GM18867 (cell line): ENCODE data around the gene ZRSR2.
A peak's percentile ranks its signal among the peaks of the same experiment; 100 is the strongest.
"Not testable (repeated sequence)": the region's sequence is repeated elsewhere in the genome, so short reads cannot be mapped to it uniquely, and the experiment has no call there.

Source experiments
- ATAC-seq: cut with Tn5 transposase; IDR thresholded peaks from one replicate; pipeline ENCODE4 v1.9.1; 2021; ENCODE audit warnings: mild to moderate bottlenecking, moderate library complexity; ENCODE audit not compliant: unreplicated experiment

Gene ZRSR2

GRCh38 chrX:15789979-15790768 lies at the start of gene ZRSR2:
Gene ZRSR2 (plus strand): TSS chrX:15790484. CDS start chrX:15790496, 12 bp downstream.
- peak; percentile 94 for ATAC-seq

DNA sequence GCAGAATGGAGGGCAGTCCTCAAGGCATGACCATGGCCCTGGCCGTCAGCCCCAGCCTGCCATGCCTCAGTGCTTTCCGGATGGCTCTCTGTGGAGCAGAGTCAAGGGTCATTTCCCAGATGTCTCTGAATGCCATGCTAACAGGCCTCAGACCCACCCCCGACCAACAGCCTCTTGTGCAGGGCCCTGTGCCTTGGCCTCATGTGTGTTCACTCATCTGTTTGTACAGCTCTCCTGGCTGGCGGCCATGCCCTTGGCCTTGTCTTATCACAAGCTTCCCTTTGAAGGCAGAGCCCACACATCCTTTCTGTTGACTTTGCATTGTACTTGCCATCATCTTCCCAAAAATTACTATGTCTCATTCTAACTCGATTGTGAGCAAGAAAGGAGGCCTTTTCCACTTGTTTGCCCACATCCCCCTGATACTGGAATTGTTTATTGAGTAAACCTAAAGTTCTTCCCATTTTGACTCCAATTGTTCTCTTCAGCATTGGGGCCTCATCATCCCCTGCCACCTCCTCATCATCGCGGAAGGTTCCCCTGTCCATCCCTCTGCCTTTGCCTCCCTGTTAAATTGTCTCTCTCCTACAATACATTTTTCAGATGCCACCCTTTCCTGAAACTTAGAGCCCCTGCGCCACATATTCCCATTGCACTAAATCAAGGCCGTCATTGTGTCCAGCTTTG lies 46.0 kb upstream of the ZRSR2 start:
- ATAC-seq: no peak

DNA sequence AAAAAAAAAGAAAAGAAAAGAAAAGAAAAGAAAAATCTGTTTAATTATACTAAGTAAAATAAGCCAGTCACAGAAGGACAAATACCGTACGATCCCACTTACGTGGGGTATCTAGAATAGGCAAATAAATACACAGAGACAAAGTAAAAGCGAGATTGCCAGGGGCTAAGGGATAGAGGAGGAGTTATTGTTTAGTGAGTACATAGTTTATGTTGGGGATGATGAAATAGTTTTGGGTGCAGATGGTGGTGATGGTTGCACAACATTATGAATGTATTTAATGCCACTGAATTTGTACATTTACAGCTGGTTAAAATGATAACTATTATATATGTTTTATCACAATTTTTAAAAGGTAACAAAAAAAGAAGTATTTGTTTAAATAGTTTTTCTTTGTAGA lies 45.1 kb upstream of the ZRSR2 start:
- ATAC-seq: no peak

- ATAC-seq: not testable (repeated sequence)
These were observed 43.6 kb upstream of the ZRSR2 start for GRCh38 chrX:15746651-15747050.

DNA sequence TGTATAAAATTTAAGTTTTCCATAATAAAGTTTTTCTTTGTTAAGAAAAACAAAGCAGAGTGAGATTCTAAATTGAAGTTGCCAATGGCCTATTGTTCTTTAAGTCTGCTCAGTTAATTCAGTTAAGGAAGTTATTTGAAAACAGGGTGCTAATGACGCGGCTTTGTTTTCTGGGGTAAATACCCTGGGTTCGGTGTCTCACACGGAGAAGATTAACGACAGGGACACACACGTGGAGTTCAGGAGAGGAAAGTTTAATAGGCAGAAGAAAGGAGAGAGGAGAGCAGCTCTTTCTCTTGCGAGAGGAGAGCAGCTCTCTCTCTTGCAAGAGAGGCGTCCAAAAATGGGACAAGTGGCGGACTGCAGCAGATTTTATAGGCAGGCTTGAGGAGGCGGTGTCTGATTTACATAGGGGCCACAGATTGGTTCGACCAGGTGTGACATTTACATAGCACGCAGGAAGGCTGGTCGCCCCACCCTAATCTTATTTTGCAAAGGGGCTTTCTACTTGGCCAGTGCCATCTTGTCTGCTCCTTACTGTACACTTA lies 42.6 kb upstream of the ZRSR2 start:
- ATAC-seq: no peak

GRCh38 chrX:15748841-15749240 lies 41.4 kb upstream of the ZRSR2 start:
- ATAC-seq: no peak

DNA sequence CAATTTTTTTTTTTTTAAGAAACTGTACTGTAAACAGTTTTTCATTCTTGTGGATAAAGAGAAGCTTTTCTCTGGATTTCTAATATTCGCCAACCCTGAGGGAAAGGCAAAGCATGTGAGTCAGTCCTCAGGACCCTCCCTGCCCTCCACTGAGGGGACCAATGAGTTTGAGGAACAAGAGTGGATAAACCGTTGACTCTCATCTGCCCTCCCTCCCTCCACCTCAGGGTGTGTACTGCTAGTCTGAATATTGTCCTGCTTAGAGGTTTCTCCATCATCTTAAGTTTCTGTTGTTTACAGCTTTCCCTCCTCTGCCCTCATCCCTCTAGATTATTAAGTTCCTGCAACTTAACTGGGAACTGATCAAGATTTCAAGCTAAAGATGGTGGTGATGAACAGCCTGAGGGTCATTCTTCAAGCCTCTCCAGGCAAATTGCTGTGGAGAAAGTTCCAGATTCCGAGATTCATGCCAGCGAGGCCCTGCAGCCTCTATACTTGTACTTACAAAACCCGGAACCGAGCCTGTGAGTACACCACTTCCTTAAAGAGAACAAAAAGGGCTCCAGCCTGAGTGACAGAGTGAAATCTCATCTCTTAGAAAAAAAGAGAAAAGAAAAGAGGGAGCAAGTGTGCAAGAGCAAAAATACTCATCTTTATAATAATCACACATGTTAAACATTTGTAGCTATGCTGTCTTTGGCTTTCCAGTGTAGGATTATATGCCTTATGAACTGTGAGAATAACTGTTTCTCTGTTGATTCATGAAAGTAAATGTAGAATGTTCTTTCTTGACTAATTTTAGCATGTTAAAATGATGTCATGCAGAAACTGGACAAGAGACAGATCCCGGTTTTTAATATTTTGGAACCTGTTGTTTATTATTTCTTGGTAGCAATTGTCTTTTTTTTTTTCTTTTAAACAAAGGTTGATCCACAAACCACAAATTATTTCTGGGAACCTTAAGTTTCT lies 40.4 kb upstream of the ZRSR2 start:
- ATAC-seq: peak; percentile 59

DNA sequence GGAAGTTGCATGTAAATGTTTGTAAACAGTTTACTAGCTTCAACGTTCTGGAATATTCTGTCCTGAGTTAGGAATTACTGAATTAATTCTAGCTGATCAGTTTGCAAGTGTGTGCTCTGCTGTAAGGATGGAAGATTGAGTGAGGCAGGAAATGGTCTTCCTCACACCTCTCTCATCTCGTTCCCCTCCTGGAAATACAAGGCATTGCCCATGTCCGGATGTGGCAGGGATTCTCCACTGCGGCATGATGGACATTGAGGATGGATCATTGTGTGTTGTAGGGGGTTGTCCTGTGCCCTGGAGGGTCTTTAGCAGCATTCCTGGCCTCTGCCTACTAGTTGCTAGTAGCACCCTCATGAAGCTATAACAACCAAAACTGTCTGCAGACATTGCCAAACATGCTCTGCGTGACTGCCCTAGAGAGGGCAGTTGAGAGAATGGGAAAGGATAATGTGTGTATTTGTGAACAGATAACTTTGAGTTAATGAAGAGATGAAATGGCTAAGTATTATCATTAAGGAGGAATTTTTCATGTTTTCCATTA lies 39.6 kb upstream of the ZRSR2 start:
- ATAC-seq: no peak

DNA sequence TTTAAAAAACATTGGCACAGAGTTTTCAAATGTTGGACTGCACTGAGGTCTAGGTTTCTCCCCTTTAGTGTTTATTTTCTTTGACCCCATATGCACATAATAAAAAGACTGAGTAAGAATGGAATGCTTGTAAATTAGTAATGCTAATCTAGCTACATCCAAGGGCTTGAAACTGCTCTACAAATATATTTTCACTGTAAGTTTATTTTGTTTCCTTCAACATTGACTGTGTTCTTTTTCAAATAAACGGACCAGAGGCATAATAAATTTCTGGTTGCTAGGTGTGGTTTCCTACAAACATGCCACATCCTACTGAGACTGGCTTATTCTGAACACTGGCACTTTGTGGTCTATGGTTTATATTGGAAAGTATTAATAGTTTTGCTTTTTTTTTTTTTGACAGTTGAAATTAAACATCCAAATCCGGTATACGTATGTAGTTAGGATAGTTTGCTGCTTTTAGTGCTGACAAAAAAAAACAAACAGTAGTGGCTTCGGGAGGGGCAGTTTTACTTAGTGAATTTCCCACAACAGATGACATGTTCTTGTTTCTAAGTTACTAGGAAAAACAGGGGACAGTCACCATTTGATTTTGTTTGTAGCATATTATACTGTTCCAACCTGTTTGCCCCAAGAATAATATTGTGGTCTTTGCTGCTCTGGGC lies 39.0 kb upstream of the ZRSR2 start:
- no peak for ATAC-seq

GRCh38 chrX:15755091-15755490 lies 35.2 kb upstream of the ZRSR2 start:
- no peak for ATAC-seq

- no peak for ATAC-seq
These were observed 32.1 kb upstream of the ZRSR2 start for GRCh38 chrX:15758140-15758539.

DNA sequence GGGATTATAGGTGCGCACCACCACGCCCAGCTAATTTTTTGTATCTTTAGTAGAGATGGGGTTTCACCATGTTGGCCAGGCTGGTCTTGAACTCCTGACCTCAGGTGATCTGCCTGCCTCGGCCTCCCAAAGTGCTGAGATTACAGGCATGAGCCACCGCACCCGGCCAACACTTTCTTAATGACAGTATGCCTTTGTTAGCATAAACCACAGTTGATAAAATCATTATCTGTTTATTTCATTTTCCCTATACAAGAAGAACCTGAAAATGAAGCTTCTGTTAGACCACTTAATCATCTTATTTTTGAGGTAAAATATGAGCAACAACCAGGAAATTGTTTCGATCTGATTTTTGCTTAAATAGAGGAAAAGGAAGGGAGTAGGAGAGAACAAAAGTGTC lies 30.4 kb upstream of the ZRSR2 start:
- ATAC-seq: not testable (repeated sequence)

DNA sequence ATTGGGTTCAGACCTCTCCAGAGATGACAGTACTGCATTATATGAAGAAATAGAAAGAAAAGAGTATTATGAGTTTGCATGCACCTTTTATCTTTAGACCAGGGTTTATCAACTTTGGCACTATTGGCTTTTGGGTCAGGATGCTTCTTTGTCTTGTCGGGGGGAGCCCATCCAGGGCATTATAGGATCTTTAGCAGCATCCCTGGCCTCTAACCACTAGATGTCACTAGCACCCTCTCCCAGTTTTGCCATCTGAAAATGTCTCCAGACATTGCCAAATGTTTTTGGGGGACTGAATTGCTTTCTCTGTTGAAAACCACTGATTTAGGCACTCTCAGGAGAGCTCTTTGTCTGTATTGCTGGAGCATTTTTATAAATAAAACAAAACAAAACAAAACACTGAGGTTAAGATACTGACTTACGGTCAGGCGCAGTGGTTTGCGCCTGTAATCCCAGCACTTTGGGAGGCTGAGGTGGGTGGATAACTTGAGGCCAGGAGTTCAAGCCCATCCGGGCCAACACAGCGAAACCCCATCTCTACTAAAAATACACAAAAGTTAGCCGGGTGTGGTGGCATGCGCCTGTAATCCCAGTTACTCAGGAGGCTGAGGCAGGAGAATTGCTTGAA lies 28.6 kb upstream of the ZRSR2 start:
- ATAC-seq: peak; percentile 66

DNA sequence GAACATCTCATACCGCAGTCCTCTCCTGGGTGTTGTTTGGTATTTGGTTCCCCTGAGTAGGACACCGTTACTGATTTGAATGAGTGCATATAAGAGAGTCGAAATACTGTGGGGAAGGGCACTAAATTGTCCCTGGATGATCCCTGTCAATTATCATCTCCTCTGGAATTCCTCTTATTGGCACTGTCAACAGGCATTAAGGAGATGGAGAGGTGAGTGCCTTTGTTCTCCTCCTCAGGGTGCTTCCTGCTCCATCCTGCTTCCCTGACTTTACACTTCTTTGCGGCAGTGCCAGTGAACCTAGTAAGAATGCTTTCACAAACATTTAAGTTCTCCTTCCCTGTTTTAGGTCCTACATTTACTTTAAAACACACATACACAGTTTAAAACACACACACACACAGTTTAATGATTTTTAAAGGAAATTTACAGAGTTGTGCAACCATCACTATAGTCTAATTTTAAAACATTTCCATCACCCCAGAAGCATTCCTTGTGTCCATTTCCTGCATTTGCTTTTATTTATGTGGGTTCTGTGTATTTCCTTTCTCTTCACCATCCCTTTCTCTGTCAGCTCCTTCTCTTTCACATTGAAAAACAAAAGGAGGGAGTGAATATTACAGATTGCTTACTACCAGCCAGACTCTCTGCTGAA lies 20.9 kb upstream of the ZRSR2 start:
- no peak for ATAC-seq

DNA sequence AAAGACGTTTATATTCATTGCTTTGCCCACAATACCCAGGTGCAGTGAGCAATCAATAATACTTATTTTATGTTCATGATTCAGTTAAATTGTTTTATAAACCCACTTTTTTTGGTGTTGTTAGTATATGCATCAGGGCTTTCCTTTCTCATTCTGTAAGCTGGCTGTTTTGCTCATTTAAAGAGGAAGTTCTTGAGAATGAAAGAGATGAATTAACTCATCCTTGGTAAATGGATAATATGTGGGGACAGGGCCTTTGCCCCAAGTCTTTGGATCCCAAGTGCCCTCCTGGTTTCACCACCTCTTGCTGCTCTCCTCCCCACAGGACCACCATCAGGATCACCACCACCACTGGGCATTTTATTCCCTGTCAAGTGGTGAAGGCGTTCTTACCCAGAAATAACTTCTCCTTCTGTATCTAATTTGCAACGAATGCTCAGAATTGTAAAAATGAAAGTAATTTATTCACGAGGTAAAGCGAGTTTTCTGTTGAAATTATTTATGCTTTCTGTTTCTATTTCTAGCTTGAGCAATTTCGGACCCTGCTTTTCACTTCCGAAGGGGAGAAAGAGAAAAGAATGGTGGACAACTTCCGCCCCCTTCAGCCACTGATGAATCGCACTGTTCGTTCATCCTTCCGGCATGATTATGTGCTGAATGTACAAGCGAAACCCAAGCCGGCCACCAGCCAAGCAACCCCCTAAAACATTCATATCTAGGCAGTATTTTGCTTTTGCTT lies 8.2 kb upstream of the ZRSR2 start:
- peak; percentile 94 for ATAC-seq

- ATAC-seq: no peak
These were observed 5.0 kb upstream of the ZRSR2 start for GRCh38 chrX:15785176-15785750.

DNA sequence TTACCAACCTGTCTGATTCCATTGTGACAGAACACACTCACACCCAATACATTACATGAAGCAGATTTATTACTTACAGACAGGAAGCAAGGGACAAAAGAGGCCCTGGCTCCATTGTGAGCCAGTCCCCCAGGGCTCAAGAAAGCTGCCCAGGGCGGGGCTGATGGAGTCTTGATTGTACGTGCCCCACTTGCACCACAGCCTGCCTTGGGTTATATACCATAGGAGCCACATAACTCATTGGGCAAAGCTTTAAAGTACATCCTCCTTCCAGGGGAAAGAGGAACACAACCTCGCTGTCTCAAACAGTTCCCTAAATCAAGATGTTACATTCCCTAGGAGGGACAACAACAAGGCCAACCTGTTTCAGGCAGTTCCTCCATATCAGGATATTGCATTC lies 3.4 kb upstream of the ZRSR2 start:
- no peak for ATAC-seq

- peak; percentile 25 for ATAC-seq
These were observed 546 bp downstream of the ZRSR2 start for GRCh38 chrX:15790769-15791290.
